ENCODE measurements around the gene NSD1. TPM values are rescaled to one million over a fixed set of nuclear protein-coding genes. Genes with fewer than 3 reads are reported as not detected.

NSD1 gene
- total and polyA plus RNA-seq, 10 of the 15 experiments (the other 5 are each of a cell fraction or from before 2014, with no cell fraction given): 7.0 to 57.9 (median 30.4) TPM

- Histone ChIP-seq H3K27ac (ENCODE audit: control insufficient read depth, insufficient read depth) (peak overlapping the region; percentile 81), H3K27me3 (replicated peaks in 1 of 2; ENCODE audit: control insufficient read depth in 2 of 2, insufficient read depth in 2 of 2, low read length in 1 of 2) (no peaks in the 10 kb centered on the region), H3K36me3 (ENCODE audit: control insufficient read depth in 2 of 2, insufficient read depth in 2 of 2, low read length in 1 of 2) (peaks cover 0 to 11% of the 10 kb centered on the region in 2 experiments; a peak in 1 of 4 replicates), H3K4me1 (ENCODE audit: control insufficient read depth, insufficient read depth, low read length) (peaks cover 27% of the 10 kb centered on the region), H3K9me3 (replicated peaks; ENCODE audit: control insufficient read depth, insufficient read depth, low read length) (no peaks in the 10 kb centered on the region), H3K9ac (ENCODE audit: control insufficient read depth, insufficient read depth, low read length) (peak overlapping the region; percentile 85), H4K20me1 (ENCODE audit: control insufficient read depth, insufficient read depth) (no peaks in the 10 kb centered on the region), H3K79me2 (ENCODE audit: control insufficient read depth, insufficient read depth, low read length) (peaks cover 34% of the 10 kb centered on the region), H3K4me3 (peak overlapping the region; percentile 26; the same call in 1 of the 2 replicates), H2AFZ (ENCODE audit: control insufficient read depth, low read depth, low read length) (peak overlapping the region; percentile 91), H3K4me2 (ENCODE audit: control insufficient read depth, insufficient read depth) (peak overlapping the region; percentile 83)
- no peak for TF ChIP-seq ETV6 (conservative IDR thresholded peaks at IDR 0.05 in 1 of 2, IDR thresholded peaks at IDR 0.05 in 1 of 2; ENCODE audit: borderline replicate concordance in 1 of 2, low read depth in 1 of 2)
- peak; percentile 81; the same call in 1 of the 2 replicates for TF ChIP-seq YY1 (IDR thresholded peaks at IDR 0.05; ENCODE audit: low read depth, low read length)
- ATAC-seq: peak; percentile 41
- in situ Hi-C loops (cut with MboI): no loop called here
- POLR2A ChIA-PET: interaction anchor here (0.7 to 2.8 kb wide), 4 partner anchors 21 to 170 kb away, joined by 3 to 11 read pairs (median 4); no protein-coding TSS in a partner anchor
- DNase-seq (ENCODE audit: low read depth, low spot score): no peak
- SMC1A ChIA-PET (ENCODE audit: uncharacterized antibody, unreplicated experiment): no interaction called here
- no peak for FAIRE-seq
- intact Hi-C loops (cut with micrococcal nuclease; ENCODE audit: unreplicated experiment): no loop called here
- no TSS peak for BruUV-seq (replicated peaks)
- RAD21 ChIA-PET (ENCODE audit: unreplicated experiment): interaction anchor here (1.6 kb wide), 1 partner anchor 19 kb away, joined by 6 read pairs; no protein-coding TSS in a partner anchor
- CTCF ChIA-PET: interaction anchor here (1.2 to 1.4 kb wide), 2 partner anchors 178 to 258 kb away, joined by 3 to 4 read pairs; no protein-coding TSS in a partner anchor
- 65% methylated on average over 34 of the region's 100 CpGs for WGBS (ENCODE audit: insufficient coverage, insufficient replicate concordance, low lambda C conversion rate, missing lambda C conversion rate)
These were observed 1.2 kb upstream of the NSD1 start for GRCh38 chr5:177132136-177133095.
